Stimulated activated CD4-positive, alpha-beta T cell treated with anti-CD3 and anti-CD28 coated beads, Interleukin-12 subunit alpha, Interleukin-12 subunit beta, amount 100 ng/mL, for 48 hours (primary cell): Measurements from ENCODE around the gene TTC9C.
"Not testable (repeated sequence)": the region's sequence is repeated elsewhere in the genome, so short reads cannot be mapped to it uniquely, and the experiment has no call there.

ENCODE experiments used
- DNase-seq, 3 donors: peaks; one replicate each; pipeline ENCODE4 v3.0.0-alpha.2; 2020; ENCODE audit warnings: low read depth in 2 of 3, low spot score in 1 of 3

Gene TTC9C

GRCh38 chr11:62749931-62750330 is 21.6 kb downstream of the TTC9C start:
- DNase-seq = not testable (repeated sequence)

- DNase-seq = no peak
These were observed 24.0 kb downstream of the TTC9C start for GRCh38 chr11:62752177-62752785.

GRCh38 chr11:62752994-62753735 is 24.9 kb downstream of the TTC9C start:
- DNase-seq = no peak

GRCh38 chr11:62753736-62754603 is 25.7 kb downstream of the TTC9C start, which contains the start of gene ZBTB3:
TSS of gene ZBTB3 (minus strand) at chr11:62754160. CDS start at chr11:62753664, 496 bp downstream.
- DNase-seq = peak; percentile 95 to 98 (median 96)

- DNase-seq = no peak
These were observed 26.9 kb downstream of the TTC9C start for GRCh38 chr11:62755086-62755615.

GRCh38 chr11:62757846-62758788 is 29.8 kb downstream of the TTC9C start:
- DNase-seq = no peak

- not testable (repeated sequence) for DNase-seq
These were observed 32.6 kb downstream of the TTC9C start for GRCh38 chr11:62760867-62761227.

GRCh38 chr11:62770778-62771143 is 42.5 kb downstream of the TTC9C start:
- DNase-seq = no peak

- peak; percentile 94 to 97 (median 96) for DNase-seq
These were observed 43.1 kb downstream of the TTC9C start, which contains the start of gene TAF6L for GRCh38 chr11:62771144-62772021. TSS of gene TAF6L (plus strand) at chr11:62771396. CDS start at chr11:62775784, 4,388 bp downstream.

GRCh38 chr11:62774407-62774806 is 46.1 kb downstream of the TTC9C start:
- no peak for DNase-seq

- no peak for DNase-seq
These were observed 47.4 kb downstream of the TTC9C start for GRCh38 chr11:62775646-62776045.

- no peak for DNase-seq
These were observed 49.1 kb downstream of the TTC9C start for GRCh38 chr11:62777389-62777788.

- no peak for DNase-seq
These were observed 50.2 kb downstream of the TTC9C start for GRCh38 chr11:62778441-62778840.

- DNase-seq = no peak
These were observed 54.5 kb downstream of the TTC9C start for GRCh38 chr11:62782753-62783152.

- DNase-seq = peak; percentile 73 to 79 (median 77)
These were observed 58.2 kb downstream of the TTC9C start for GRCh38 chr11:62786318-62787004.

GRCh38 chr11:62787005-62787759 is 58.9 kb downstream of the TTC9C start, which contains the start of gene TMEM179B:
TSS of gene TMEM179B (plus strand) at chr11:62787402. CDS start at chr11:62787432, 30 bp downstream.
- peak; percentile 96 to 97 (median 97) for DNase-seq
